ENCODE data around the gene GJB6.

GRCh38 chr13:20181188-20181587 lies 50.9 kb downstream of the GJB6 start:
- no peak for TF ChIP-seq EP300 (conservative IDR thresholded peaks at IDR 0.05; ENCODE audit: poor library complexity, severe bottlenecking)
- no peak for TF ChIP-seq CTCF (IDR thresholded peaks at IDR 0.05; ENCODE audit: poor library complexity, severe bottlenecking)

All from neural cell (in vitro differentiated cells).